ENCODE measurements around the gene ASCL5.

- TF ChIP-seq CTCF (optimal IDR thresholded peaks at IDR 0.05 in 1 of 3, IDR thresholded peaks at IDR 0.05 in 1 of 3, conservative IDR thresholded peaks at IDR 0.05 in 1 of 3; ENCODE audit: extremely low read depth in 1 of 3, insufficient read depth in 2 of 3, low read length in 3 of 3), result no peak
- TF ChIP-seq EZH2 (IDR thresholded peaks at IDR 0.05; ENCODE audit: low read length), result no peak
Measured at GRCh38 chr1:201142849-201143725, 16.1 kb upstream of the ASCL5 start.
